Activated CD4-positive, alpha-beta T cell treated with anti-CD3 and anti-CD28 coated beads, Interleukin-2, amount 50 U/mL, for 1 hour (primary cell): ENCODE data around the gene MYCN.

Experiments
- DNase-seq: peaks from one replicate; pipeline ENCODE4 v3.0.0-alpha.2; 2020

Gene MYCN

DNA sequence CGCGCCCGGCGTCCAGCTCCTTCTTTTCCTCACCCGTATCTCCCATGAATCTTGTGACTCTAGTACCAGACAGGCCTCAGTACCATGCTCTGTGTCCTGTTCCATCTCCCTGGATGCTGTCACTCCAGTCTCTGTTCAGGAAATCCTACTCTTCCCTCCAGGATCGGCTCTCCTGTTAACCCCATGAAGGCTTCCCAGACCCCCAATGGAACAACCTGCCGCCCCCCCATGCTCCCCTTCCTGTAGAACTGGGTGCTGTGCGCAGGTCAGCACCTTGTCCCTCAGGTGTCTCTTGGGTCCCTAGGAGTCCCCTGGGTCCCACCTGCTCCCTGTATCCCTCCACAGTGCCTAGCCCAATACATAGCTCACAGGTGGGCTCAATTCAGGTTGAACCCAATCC is 41.3 kb downstream of the MYCN start:
- no peak for DNase-seq

- no peak for DNase-seq
Observed at GRCh38 chr2:15982285-15983044, 42.1 kb downstream of the MYCN start.

- DNase-seq = no peak
Observed at GRCh38 chr2:15983496-15983895, 43.1 kb downstream of the MYCN start.

- no peak for DNase-seq
Observed at GRCh38 chr2:15984368-15985255, 44.3 kb downstream of the MYCN start.

DNA sequence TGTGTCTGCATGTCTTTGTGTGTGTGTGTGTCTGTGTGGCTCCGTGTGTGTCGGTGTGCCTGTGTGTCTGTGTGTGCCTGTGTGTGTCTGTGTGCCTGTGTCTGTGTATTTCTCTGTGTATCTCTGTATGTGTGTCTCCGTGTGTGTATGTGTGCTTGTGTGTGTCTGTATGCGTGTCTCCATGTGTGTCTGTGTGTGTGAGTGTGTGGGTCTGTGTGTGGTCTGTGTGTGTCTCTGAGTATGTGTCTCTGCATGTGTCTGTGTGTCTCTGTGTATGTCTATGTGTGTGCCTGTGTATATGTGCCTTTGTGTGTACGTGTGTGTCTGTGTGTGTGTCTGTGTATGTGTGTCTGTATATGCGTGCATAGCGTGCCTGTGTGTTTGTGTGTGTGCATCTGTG is 45.2 kb downstream of the MYCN start:
- DNase-seq = no peak

- DNase-seq = no peak
Observed at GRCh38 chr2:15986068-15986560, 45.8 kb downstream of the MYCN start.

DNA sequence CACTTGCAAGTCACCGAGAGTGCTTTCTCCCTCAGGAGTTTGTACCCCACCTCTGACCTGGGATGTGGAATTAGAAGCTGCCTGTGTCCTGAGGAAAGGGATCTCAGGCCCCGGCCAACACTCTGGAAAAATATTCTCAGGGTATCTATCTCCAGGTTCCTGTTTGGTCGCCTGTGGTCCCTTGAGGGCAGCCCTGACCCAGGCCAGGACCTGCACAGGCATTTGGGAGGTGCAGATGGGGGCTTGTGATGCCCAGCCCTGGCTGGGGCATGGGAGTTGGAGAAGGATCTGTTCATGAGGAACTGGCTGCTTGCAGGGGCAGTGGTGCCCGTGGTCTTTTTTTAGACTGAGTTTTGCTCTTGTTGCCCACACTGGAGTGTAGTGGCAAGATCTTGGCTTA is 46.3 kb downstream of the MYCN start:
- DNase-seq = no peak

DNA sequence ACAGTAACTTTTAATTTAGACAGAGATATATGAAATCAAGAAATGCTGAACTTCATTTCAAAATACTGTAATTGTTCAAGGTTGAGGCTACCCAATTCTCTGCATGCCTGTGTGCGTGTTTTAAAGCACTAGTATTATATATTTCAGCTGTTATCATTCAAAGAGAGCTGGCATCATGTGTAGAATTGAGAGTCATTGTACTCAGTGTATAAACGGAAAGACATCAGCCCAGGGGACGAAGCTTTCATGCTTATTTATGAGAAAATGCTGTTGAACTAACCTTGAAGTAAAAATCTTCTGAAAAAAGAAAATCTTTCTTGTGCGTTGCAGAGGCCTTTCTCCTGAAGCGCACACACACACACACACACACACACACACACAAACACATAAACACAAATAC is 48.4 kb downstream of the MYCN start:
- DNase-seq = no peak

DNA sequence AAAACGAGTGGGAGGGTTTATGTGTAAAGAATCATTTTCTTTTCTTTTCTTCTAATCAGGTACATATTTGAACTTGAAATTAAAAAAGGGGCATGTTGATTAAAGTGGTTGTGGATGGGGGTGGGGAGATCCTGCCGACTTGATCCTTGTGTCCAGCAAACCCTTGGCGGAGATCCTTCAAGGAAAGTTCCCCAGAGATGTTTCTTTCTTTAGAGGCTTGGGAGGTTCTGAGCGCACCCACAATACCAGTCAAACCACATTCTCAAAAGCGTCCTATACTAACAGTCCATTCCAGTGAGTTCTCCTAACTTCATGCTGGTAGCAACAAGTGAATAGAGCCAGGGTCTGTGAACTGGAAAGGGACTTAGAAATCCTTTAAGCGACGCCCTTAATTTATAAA is 49.2 kb downstream of the MYCN start:
- DNase-seq = no peak

- DNase-seq = no peak
Observed at GRCh38 chr2:15990151-15991101, 50.1 kb downstream of the MYCN start.

DNA sequence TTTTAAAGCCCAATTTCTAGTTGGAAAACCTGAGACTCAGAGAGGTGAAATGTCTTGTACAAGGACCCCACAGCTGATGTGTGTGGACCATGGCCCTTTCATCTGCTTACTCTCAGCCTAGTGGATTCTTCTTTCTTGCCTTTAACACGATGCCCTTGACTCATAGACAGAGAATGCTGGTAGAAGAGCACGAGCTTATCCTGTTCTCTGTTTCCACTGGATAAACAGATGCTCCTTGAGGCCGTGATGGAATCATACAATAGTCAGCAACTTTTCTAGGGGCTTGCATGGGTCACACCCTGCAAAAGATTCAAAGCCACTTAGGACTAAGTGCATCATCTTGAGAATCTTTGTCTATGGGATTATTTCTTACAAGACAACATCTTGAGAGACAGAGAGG is 50.9 kb downstream of the MYCN start:
- no peak for DNase-seq

DNA sequence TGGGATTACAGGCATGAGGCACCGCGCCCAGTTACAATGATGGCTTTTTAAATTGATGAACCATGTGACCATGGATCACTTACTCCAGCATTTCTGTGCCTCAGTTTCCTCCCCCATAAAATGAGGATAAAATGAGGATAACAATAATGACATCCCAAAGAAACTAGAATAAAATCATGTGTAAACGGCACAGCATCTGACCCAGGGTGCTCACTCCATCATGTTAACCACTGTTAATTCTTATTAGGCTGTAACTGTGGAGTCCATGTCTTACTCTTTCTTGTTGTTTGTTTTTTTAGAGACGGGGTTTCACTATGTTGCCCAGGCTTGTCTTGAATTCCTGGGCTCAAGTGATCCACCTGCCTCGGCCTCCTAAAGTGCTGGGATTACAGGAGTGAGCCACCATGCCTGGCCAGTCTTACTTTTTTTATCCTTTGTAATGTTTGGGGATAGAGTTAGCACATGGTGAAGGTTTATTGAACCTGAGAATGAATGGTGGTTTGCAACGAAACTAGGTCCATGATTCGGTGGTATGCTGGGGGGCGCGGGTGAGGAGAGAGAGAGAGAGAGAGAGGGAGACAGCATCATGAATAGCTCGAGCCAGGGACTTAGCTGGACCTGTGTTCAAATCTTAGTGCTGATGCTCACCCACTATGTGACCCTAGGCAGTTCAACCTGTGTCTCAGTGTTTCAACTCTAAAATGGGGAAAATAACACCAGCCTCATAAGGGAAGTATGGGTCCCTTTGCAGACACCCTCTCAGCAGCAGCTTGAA is 52.3 kb downstream of the MYCN start:
- no peak for DNase-seq

DNA sequence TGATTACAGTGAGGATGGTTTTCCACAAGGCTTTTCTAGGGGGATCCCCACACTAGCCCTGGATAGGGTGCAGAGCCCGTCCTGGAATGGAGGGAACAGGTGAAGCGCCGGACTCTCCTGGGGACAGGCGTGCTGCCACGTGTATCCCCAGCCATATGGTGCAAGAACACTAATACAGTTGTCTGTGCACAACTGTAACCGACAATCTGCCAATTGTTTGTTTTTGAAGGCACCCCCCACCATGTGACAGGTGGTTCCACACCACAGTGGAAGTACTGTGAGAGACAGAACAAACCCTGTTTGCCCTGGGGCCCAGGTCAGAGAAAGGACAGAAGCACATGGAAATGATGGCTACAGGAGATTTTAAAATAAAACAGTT is 52.9 kb downstream of the MYCN start:
- DNase-seq = no peak

DNA sequence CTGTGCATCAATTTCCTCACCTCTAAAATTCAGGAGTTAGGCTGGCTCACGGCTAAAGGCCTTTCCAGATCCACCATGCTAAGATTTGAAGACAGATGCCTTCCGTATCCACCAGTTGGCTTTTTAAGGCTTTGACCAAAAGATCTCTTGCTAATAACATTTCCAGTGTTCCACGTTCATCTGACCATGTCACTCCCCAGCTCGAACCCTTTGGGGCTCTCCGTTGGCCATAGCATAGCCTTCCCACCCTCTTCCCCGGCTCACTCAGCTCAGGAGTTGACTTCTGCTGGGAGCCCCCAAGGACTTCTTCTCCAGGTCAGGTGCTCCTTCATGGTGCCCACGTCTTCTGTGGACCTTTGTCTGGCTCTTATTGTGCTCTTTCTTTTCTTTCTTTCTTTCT is 53.3 kb downstream of the MYCN start:
- no peak for DNase-seq

- no peak for DNase-seq
Observed at GRCh38 chr2:15995603-15996002, 55.3 kb downstream of the MYCN start.
